SHP77 (cell line): ENCODE data around the gene ZBTB4.
"Not testable (repeated sequence)": the region's sequence is repeated elsewhere in the genome, so short reads cannot be mapped to it uniquely, and the experiment has no call there.

Experiments
- DNase-seq, 2 experiments: peaks; one replicate each; lab custom pipeline; 2025; lab: John Stamatoyannopoulos, UW

The ZBTB4 gene

DNA sequence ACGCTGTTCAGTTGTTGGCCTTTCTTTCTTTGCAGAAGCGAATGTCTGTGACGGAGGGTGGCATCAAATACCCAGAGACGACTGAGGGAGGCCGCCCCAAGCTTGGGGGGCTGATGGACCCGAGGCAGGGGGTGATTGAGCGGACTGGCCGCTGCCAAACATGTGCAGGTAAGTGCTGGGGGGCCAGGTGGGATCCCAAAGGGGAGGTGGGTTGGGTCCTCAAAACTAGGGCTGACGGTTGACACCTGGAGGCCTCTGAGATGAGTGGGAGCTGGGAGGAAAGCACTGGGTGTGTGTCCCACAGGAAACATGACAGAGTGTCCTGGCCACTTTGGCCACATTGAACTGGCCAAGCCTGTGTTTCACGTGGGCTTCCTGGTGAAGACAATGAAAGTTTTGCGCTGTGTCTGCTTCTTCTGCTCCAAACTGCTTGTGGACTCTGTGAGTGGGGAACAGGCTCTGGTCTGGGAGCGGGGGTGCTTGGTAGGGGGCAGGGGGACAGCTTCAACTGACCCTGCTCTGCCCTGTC is 16.5 kb upstream of the ZBTB4 start:
- no peak for DNase-seq

DNA sequence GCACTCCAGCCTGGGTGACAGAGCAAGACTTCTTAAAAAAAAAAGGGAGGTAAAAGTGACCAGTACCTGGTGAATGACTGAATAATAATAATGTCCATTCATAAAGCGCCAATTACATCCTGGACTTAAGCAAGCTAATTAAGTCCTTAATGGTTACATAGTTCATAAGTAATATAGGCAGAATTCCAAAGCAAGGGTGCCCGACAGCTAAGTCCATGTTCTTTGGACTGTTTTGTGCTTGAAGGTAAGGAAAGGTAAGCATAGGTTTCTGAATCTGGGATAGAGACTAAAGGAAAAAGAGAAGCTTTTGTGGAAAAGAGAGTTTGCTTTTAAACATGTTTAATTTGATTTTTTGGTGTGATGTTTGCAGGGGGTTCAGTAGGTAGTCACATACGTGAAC is 14.5 kb upstream of the ZBTB4 start:
- DNase-seq = no peak

DNA sequence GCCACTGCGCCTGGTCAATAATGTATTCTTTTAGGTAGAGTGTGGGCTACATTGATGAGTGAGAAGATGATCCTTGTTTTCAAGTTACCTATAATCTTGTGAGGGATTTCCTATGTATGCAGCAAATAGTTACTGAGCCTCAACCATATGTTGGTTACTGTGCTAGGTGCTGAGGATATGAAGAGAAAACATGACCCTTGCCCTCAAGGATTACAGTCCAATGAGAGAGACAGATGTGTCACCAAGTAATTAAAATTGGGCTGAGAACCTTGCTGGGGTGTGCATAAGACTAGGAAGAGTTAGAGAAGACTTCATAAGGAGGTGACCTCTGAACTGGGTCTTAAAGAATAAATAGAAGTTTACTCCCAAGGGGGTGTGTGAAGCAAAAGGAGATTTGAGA is 12.2 kb upstream of the ZBTB4 start:
- no peak for DNase-seq

DNA sequence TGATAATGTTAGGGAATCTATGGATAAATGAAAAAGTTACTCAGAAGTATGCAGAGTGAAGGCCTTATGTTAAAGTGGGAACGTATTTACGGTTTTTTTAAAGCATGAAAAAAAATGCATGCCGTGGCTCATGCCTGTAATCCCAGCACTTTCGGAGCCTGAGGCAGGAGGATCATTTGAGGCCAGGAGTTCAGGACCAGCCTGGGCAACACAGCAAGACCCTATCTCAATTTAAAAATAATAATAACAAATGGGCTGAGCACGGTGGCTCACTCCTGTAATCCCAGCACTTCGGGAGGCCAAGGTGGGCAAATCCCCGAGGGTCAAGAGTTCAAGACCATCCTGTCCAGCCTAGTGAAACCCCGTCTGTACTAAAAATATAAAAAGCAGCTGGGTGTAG is 10.7 kb upstream of the ZBTB4 start:
- DNase-seq = no peak

DNA sequence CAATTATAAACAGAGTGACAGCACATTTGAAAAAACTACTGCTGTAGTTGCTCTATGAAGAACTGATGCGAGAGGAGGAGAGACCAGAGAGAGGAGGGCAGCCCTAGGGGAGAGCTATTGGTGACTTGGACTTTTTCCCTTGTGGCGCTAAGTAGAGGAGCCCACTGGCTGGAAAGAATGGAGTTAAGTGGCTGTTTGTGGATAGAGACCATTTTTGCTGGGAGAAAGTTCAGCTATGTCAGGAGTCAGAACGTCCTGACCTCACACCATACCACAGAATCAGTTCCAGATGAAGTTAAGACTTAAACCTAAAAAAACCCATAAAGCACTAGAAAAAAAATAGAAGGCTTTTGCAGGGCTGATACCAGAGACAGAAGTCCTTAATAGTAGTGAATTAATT is 6.8 kb upstream of the ZBTB4 start:
- no peak for DNase-seq

DNA sequence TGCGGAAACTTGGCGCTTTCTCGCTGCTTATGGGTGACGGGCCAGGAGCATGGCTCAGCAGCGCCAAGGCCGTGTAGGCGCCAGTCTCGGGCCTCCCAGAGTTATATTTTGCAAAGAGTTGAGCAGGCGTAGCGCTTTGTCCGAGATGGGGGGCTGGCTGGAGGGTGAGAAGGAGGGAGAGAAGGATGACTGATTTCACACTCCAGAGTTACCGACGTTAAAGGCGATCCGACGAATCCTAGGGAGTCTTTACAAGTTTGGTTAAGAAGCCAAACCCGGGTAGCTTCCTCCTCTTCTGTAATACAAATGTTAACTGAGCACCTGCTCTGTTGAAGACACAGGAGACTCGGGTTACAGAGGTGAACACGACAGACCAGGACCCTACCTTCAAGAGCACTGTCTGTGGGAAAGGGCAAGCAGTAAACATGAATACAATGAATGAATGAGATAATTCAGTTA is 5.5 kb upstream of the ZBTB4 start:
- DNase-seq = no peak

DNA sequence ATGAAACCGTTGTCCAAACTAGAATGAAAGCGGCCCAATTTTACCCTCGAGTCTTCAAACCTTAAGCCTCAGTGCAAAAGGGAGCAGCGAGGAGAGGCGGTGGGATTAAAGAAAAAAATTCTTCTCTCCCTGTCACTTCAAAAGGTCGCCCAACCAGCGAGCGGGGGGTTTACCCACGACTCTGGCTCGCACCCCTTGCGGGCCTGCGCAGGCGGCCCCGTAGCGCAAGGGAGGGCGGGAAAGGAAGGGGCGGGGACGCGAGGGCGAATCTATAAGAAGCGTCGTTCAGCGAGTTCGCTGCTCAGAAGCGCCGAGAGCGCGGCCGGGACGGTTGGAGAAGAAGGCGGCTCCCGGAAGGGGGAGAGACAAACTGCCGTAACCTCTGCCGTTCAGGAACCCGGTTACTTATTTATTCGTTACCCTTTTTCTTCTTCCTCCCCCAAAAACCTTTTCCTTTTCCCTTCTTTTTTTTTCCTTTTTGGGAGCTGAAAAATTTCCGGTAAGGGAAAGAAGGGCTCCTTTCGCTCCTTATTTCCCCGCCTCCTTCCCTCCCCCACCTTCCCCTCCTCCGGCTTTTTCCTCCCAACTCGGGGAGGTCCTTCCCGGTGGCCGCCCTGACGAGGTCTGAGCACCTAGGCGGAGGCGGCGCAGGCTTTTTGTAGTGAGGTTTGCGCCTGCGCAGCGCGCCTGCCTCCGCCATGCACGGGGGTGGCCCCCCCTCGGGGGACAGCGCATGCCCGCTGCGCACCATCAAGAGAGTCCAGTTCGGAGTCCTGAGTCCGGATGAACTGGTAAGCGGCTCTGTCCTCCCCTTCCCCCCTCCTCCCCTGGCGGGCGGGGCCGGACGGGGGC is 4.9 kb upstream of the ZBTB4 start, which contains the start of gene POLR2A:
Gene POLR2A, plus strand, starts transcription at position 300 of the 852 bp plus-strand sequence.
- peak; percentile 96 to 98 for DNase-seq

DNA sequence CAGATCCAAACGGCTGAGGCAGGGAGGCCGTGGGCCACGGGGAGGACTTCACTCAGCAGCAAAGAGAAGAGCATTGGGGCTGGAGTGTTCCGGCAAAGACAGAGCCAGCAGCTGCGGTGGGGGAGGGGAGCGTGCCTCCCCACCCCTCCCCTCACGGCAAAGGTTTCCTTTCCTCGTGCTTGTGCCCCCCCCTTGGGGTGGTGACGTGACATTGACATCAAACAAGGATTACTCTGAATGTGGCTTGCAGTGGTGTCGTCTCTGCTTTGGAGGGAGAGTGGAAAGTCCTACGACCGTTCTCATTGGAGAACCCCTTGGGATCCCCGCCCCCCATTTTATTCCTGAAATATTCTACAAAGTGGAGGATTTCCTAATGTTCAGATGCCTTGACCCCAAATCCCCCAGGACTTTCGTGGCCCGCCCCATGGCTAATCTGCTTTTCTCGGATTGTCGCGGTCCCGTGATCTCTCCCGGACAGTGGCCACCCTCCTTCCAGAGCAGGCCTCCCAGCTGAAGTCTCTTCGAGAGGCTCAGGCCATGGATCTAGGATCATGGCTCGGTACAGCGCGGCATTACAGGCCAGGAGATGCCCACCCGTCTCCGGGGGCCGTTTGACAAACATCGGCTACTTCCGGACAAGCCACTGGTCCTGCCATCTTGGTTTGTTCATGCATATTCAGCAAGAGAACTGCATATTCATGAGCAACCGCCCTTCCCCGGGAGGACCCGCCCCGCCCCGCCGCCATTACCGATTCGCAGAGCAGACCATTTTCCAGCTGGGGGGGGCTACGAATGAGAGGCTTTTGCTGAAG is 4.0 kb upstream of the ZBTB4 start:
- DNase-seq = peak; percentile 94 to 98

DNA sequence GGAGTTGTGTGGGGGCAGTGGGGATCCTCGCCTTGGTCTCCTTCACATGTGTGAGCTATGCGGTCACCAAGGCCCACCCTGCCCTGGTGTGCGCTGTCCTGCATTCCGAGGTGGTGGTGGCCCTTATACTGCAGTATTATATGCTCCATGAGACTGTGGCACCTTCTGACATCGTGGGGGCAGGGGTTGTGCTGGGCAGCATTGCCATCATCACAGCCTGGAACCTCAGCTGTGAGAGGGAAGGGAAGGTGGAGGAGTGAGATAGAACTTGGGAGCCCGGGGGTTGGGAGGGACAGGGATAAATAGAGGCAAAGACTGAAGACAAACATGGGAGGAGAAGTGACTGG is 3.3 kb upstream of the ZBTB4 start:
- not testable (repeated sequence) for DNase-seq

DNA sequence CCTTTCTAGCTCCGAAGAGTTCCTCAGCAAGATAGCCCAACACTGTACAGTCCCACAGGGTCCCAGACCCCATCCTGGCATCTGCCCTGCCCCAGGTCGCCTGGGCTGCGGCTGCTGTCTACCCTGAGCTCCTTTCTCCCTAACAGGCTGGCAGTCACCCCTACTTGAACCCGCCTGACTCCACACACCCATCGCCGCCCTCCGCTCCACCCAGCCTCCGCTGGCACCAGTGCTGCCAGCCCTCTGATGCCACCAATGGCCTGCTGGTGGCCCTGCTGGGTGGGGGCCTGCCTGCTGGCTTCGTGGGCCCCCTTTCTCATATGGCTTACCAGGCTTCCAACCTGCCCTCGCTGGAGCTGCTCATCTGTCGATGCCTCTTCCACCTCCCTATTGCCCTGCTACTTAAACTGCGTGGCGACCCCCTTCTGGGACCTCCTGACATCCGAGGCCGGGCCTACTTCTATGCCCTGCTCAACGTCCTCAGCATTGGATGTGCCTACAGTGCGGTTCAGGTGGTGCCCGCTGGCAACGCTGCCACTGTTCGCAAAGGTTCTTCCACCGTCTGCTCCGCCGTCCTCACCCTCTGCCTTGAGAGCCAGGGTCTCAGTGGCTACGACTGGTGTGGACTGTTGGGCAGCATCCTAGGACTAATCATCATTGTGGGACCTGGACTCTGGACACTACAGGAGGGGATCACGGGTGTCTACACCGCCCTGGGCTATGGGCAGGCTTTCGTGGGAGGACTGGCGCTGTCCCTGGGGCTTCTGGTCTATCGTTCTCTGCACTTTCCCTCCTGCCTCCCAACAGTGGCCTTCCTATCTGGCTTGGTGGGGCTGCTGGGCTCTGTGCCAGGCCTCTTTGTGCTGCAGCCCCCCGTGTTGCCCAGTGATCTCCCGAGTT is 2.7 kb upstream of the ZBTB4 start:
- DNase-seq = not testable (repeated sequence)

DNA sequence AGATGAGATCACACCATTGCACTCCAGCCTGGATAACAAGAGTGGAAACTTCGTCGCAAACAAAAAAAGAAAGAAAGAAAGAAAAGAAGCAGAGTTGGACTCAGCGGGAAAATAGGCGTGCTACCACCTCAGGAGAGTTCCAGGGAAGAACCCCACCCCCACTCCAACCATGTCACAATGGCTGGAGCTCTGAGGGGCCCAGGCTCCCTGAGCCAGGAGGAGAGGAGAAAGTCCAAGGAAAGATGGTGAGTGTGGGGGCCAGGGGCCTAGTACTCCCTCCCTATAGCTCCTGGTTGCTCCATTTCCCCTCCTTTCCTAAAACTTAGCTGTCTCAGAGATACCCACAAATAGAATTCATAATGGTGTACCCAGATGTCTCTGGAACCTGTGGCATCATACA is 1.8 kb upstream of the ZBTB4 start, which contains the start of gene SLC35G6:
Gene SLC35G6, plus strand, starts transcription at position 172 of the 400 bp plus-strand sequence. Its CDS starts 71 bp downstream, at position 243.
- DNase-seq = not testable (repeated sequence)

DNA sequence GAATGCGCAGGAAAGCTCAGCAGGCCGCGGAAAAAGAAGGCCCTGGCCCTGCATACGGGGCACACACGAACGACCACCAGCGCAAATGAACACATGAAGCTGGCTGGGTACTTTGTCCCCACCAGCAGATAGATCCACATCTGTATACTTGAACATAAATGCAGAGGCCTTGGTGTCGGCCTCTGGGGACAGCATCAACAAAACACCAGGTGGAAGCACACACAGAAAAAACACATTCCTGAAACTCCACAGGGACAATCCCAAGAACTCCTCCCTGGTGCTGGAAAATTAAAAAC is 606 bp upstream of the ZBTB4 start:
- no peak for DNase-seq

DNA sequence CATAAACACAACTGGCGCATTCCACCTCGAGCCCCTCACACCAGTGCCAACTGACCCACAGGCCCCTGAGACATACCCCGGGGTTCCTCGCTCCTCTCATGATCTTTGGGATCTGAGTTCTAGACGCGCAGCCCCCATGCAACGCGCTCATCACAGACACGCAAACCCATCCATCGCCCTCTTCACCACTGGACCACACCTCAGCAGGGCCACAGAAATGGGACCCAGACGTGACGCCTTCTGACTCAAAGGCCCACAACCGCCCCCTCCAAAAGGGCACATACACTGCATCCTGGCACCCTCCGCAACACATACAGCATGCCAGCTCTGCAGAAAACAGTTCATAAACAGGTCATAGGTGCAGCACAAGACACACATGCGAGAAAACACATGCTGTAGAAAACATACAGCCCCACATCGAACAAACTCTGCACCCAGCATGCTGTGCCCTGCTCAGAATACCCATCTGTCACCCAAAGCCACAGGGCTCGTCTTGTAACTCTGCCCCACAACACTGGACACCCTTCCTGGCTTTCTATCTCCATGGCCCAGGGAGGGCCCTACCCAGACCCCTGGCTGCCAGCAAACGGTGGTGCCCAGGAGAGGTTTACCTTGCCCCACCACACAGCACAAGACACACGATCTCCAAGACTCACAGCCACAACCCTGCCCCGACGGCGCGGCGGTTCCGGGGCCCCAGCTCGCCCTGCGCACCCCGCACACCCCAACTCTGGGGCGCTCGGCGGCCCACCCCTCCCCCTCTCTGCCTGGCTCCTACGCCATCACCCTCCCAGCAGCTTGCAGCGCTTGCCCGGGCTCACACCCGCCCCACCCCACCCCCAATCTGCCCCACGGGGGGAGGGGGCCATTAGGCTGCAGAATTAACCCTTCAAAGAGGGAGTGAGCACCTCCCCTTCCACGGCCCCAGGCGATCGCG is 887 bp downstream of the ZBTB4 start:
- DNase-seq = peak in 1 of 2 experiments; percentile 46

DNA sequence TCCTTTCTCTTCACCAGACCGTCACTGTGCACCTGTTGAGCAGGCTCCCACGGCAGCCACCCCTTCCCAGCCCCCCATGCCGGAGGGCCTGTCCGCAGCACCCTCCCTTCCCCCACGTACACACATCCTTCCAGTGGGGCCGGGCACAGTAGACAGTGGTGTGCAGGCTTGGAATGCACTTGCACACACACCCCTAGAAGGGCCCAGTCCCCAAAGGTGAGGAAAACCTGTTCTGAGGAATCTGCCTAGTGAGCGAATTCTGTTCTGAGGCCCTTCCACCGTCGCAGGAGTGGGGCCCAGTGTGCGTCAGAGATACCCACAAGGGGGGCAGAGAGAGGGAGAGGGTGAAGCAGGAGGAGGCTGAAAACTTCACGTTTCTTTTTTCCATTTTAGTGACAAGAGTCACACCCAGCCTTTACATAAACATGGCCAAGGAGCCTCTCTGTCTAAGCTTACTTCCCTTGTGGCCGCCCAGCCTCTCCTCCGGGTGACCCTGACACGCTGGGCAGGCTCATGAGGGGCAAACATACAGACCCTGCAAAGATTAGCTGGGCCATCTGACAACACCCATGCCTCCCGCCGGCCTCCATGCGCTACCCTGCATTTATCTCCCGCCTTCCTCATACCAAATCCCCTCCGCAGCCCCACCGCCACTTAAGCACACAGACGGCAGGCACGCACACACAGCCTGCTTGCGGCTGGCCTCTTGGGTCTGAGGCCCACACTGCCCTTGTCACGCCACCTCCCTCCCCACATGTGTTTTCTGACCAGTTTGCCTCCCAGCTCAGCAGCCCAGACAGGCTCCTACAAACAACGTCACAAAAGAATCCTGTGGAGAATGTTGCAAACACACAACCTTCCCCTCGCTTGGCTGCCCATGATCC is 1.8 kb downstream of the ZBTB4 start:
- DNase-seq = peak; percentile 38 to 61

DNA sequence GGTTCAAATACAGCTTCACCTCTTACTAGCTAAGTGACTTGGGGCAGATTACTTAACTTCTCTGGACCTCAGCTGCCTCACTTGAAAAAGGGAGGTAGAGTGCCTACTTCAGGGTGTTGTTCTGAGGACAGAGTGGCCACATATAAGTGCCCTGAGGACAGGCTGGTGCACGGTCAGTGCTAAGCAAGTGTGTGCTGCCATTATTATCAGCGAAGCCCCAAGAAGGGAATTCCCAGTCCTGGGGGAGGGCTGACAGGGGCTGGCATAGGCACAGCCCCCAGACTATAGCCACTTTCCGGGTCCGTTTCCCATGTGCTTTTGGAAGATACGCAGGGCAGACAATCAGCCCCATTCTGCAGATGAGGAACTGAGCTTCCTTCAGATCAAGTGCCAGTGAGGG is 2.5 kb downstream of the ZBTB4 start:
- no peak for DNase-seq

DNA sequence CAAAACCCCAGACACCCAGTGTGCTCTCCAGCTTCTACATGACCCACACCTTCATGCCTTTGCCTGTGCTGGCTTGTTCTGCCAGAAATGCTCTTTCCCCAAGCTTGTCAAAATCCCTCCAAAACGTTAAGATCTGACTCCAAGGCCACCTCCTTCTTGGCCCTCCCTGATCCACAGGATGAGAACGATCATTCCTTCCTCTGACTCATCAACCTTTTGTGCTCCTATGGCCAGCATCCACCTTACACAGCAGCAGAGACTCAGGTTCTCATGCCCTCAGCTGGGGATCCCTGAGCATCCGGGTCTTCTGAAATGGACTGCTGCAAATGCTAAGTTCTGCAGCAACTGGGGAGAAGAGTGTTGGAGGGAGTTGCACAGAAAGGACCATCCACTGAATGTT is 2.9 kb downstream of the ZBTB4 start:
- no peak for DNase-seq

DNA sequence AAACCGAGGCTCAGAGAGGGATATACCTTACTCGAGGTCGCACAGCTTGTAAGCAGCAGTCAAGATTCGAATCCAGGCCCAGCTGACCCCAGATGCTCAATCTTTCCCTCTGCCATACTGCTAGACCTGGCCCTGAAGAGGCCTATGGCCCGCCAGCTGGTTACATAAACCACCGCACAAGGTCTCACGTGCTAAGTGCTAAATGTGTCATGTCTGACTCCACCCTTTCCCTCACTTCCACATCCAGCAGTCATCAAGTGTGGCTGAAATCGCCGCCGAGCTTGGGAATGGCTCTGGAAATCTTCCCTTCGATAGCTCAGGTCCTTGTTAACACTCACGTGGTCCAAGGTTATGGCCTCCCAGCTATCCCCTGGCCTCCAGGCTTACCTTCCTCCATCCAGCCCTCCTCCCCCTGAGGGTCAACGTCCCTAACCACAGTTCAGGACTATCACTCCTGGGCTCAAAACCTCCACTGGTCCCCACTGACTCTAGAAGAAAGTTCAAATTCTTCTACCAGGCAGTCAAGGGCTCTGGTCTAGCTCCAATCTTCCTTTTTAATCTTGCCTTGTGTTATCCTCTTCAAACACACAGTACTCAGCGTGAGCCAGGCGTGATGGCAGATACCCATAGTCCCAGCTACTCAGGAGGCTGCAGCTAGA is 3.5 kb downstream of the ZBTB4 start:
- DNase-seq = no peak

DNA sequence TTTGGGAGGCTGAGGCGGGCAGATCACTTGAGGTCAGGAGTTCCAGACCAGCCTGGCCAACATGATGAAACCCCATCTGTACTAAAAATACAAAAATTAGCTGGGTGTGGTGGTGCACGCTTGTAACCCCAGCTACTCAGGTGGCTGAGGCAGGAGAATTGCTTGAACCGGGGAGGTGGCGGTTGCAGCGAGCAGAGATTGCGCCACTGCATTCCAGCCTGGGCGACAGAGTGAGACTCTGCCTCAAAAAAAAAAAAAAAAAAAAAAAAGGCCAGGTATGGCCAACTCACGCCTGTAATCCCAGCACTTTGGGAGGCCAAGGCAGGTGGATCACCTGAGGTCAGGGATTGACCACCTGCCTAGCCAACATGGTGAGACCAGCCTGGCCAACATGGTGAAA is 4.7 kb downstream of the ZBTB4 start:
- DNase-seq = not testable (repeated sequence)

DNA sequence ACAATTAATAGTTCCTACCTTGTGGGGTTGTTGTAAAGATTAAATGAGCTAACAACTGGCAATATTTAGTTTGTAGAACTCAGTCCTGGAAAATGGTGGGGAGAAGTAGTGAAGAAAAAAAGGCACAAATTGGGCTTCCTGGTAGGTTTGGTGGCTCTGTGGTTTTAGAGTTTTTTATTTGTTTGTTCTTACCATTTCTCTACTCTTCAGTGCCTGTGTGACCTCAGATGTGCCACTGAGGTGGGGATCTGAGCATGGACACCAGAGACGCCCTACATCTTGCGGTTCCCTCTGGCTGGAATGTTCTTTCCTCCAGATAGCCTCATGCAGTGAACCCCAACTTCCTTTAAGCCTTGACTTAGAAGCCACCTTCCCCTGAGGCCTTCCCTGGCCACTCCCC is 7.7 kb downstream of the ZBTB4 start:
- DNase-seq = no peak
